ENCODE measurements around the gene RNASEH2A.

DNA sequence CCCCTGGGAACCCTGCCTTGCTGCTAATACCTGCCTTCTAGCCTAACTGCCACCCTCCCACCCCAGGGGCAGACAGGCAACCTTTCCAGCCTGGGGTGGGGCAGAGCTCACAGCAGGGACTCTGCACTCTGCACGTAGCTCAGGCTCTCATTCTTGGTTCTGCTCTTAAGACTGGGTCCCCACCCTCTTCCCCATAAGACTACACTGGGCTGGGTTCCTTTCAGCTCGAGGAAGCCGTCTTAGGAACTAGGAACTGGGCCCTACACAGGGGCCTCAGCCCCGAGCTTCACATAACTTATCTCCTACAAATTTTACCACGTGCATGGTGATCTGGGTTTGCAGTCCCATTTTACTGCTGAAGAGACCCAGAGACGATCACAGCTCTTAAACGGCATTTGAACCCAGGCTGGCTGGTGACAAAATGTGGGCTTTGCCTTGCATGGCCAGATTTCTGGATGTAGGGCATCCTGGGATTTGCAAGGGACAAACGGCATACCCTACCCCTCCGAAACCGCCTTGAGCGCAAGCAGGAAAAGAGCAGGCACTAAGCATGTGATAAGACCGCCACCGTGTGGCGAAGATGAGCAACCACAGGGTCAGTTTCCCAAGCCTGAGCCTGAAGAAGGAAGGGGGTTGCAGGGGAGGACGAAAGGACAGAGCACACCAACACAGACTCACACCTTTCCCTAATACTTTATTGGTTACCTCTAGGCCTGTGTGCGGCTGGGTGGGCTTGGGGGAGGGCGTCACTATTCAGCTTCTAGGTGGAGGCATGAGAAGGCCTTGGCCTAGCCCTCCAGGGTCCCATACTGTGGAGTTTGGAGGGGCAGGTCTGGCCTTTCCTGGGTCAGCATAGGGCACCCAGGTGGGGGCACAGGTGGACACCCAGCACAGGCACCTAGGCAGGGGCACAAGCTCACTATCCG lies 10.0 kb upstream of the RNASEH2A start:
- TF ChIP-seq POLR2A (IDR thresholded peaks at IDR 0.05): peak in 2 of 4 donors; percentile 26 to 34
- peak; percentile 6 to 68 for TF ChIP-seq POLR2AphosphoS5 (IDR thresholded peaks at IDR 0.05)

Measured in upper lobe of left lung (tissue), 4 donors.